Frontal cortex (tissue), 4 donors: ENCODE results near the gene NSD2. TPM values are rescaled to one million over a fixed set of nuclear protein-coding genes. Genes with fewer than 3 reads are reported as not detected.
A peak's percentile ranks its signal among the peaks of the same experiment; 100 is the strongest.
"Not testable (repeated sequence)": the region's sequence is repeated elsewhere in the genome, so short reads cannot be mapped to it uniquely, and the experiment has no call there.

ENCODE experiments used
- DNase-seq, 2 donors: peaks; one replicate each; pipeline ENCODE4 v3.0.0; 2012; ENCODE audit warnings: low spot score in 2 of 2
- FAIRE-seq: peaks from 2 replicates; lab custom pipeline; 2012; peaks lifted over from hg19 to GRCh38; lab: Jason Lieb, UNC
- total RNA-seq: library from RNA; depleted of rRNA; stranded (reverse); fragments of >200 nt; gene quantifications from one replicate; pipeline ENCODE4 v1.2.3, GENCODE V29; 2014
- donor health status: control.
- donor health status: control.
- donor health status: control.

The NSD2 gene
- total RNA-seq, 1 donor from 2014 or later: 113 TPM

- no peak for FAIRE-seq
Measured at GRCh38 chr4:1841201-1841886, 29.8 kb upstream of the NSD2 start.

GRCh38 chr4:1841887-1842210 lies 29.3 kb upstream of the NSD2 start:
- DNase-seq: no peak
- FAIRE-seq: no peak

More at GRCh38 chr4:1841201-1841886, 29.8 kb upstream of the NSD2 start:
- DNase-seq: no peak

- DNase-seq (no peak), FAIRE-seq (no peak)
Measured at GRCh38 chr4:1842339-1842895, 28.8 kb upstream of the NSD2 start.

- no peak for DNase-seq
- FAIRE-seq: no peak
Measured at GRCh38 chr4:1842993-1843448, 28.2 kb upstream of the NSD2 start.

- no peak for DNase-seq
- no peak for FAIRE-seq
Measured at GRCh38 chr4:1843852-1844251, 27.3 kb upstream of the NSD2 start.

- DNase-seq, FAIRE-seq: not testable (repeated sequence)
Measured at GRCh38 chr4:1844618-1845017, 26.6 kb upstream of the NSD2 start.

- DNase-seq: no peak
- FAIRE-seq: no peak
Measured at GRCh38 chr4:1846580-1846979, 24.6 kb upstream of the NSD2 start.

GRCh38 chr4:1850276-1850675 lies 20.9 kb upstream of the NSD2 start:
- FAIRE-seq (no peak), DNase-seq (no peak)

- DNase-seq (no peak), FAIRE-seq (no peak)
Measured at GRCh38 chr4:1851160-1851559, 20.0 kb upstream of the NSD2 start.

- DNase-seq (no peak), FAIRE-seq (no peak)
Measured at GRCh38 chr4:1851575-1852410, 19.4 kb upstream of the NSD2 start.

GRCh38 chr4:1852904-1853623 lies 18.1 kb upstream of the NSD2 start:
- DNase-seq (no peak), FAIRE-seq (no peak)

GRCh38 chr4:1854752-1855151 lies 16.4 kb upstream of the NSD2 start:
- FAIRE-seq: no peak
- no peak for DNase-seq

- no peak for FAIRE-seq
- peak in 1 of 2 donors; percentile 53 for DNase-seq
Measured at GRCh38 chr4:1855333-1856070, 15.7 kb upstream of the NSD2 start.

GRCh38 chr4:1856071-1856942 lies 14.9 kb upstream of the NSD2 start, which contains the start of gene LETM1:
TSS of gene LETM1 (minus strand) at chr4:1856156. CDS start at chr4:1855950, 206 bp downstream.
- FAIRE-seq: no peak
- peak; percentile 96 to 98 for DNase-seq

- no peak for FAIRE-seq
Measured at GRCh38 chr4:1856943-1857699, 14.1 kb upstream of the NSD2 start.

GRCh38 chr4:1857931-1858330 lies 13.3 kb upstream of the NSD2 start:
- DNase-seq (no peak), FAIRE-seq (no peak)

More at GRCh38 chr4:1856943-1857699, 14.1 kb upstream of the NSD2 start:
- DNase-seq: peak in 1 of 2 donors; percentile 55

- FAIRE-seq (no peak), DNase-seq (no peak)
Measured at GRCh38 chr4:1859389-1859753, 11.8 kb upstream of the NSD2 start.
